Measurements from ENCODE around the gene PVR.

PVR gene, protein sequence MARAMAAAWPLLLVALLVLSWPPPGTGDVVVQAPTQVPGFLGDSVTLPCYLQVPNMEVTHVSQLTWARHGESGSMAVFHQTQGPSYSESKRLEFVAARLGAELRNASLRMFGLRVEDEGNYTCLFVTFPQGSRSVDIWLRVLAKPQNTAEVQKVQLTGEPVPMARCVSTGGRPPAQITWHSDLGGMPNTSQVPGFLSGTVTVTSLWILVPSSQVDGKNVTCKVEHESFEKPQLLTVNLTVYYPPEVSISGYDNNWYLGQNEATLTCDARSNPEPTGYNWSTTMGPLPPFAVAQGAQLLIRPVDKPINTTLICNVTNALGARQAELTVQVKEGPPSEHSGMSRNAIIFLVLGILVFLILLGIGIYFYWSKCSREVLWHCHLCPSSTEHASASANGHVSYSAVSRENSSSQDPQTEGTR

GRCh38 chr19:44643605-44644401 is at the start of gene PVR:
Gene PVR (plus strand): TSS chr19:44643910. CDS start chr19:44644097, 187 bp downstream.
- Histone ChIP-seq H3K4me3 (ENCODE audit: low read depth in 1 of 2, low read length in 1 of 2) (peak within 1 kb of the TSS; percentile 69 to 80), H3K36me3 (peaks cover 9% of the 10 kb centered on the region), H3K27ac (peak within 1 kb of the TSS; percentile 51), H3K9me3 (no peaks in the 10 kb centered on the region), H3K27me3 (no peaks in the 10 kb centered on the region), H3K4me1 (ENCODE audit: control insufficient read depth in 1 of 2, insufficient read depth in 1 of 2, low read depth in 1 of 2, low read length in 1 of 2) (peaks cover 10 to 11% of the 10 kb centered on the region in 2 experiments)
- TF ChIP-seq, protein P1, sequence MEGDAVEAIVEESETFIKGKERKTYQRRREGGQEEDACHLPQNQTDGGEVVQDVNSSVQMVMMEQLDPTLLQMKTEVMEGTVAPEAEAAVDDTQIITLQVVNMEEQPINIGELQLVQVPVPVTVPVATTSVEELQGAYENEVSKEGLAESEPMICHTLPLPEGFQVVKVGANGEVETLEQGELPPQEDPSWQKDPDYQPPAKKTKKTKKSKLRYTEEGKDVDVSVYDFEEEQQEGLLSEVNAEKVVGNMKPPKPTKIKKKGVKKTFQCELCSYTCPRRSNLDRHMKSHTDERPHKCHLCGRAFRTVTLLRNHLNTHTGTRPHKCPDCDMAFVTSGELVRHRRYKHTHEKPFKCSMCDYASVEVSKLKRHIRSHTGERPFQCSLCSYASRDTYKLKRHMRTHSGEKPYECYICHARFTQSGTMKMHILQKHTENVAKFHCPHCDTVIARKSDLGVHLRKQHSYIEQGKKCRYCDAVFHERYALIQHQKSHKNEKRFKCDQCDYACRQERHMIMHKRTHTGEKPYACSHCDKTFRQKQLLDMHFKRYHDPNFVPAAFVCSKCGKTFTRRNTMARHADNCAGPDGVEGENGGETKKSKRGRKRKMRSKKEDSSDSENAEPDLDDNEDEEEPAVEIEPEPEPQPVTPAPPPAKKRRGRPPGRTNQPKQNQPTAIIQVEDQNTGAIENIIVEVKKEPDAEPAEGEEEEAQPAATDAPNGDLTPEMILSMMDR (IDR thresholded peaks at IDR 0.05), result no peak

DNA sequence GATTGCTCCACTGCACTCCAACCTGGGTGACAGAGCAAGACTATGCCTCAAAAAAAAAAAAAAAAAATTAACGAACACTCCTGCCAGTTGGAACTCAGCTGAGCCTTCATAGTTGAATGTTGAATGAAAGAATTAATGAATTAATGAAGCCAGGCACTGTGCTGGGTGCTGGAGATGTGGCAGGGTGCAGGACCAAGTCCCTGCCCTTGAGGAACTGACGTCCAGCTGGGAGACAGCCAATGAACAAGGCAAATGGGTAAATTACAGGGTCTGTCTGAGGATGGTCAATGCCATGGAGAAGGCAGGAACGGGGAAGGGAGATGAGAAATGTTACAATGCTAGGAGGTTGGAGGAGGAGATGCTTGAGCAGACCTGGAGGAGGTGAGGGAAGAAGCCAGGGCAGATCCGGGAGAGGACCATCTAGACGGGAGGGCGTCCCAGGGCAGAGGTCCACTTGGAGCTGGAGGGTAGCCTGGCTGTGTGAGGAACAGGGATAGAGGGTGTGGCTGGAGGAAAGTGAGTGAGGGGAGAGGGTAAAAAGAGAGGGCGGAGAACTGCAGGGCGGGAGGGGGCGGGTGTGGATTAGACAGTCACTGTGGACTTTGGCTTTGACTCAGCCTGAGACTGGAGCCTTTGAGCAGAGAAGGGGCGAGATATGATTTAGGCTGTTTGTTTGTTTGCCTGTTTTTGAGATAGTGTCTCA is 47.1 kb upstream of the PVR start:
- no peaks in the 10 kb centered on the region for H3K9me3 ChIP-seq
- peaks cover 3 to 4% of the 10 kb centered on the region in 2 experiments for H3K4me1 ChIP-seq (ENCODE audit: control insufficient read depth in 1 of 2, insufficient read depth in 1 of 2, low read depth in 1 of 2, low read length in 1 of 2)
- TF ChIP-seq, protein P1 (IDR thresholded peaks at IDR 0.05), result no peak
- H3K36me3 ChIP-seq, result no peaks in the 10 kb centered on the region
- H3K27ac ChIP-seq, result no peak overlapping the region
- no peak overlapping the region for H3K4me3 ChIP-seq (ENCODE audit: low read depth in 1 of 2, low read length in 1 of 2)
- H3K27me3 ChIP-seq, result peaks cover 20% of the 10 kb centered on the region

GRCh38 chr19:44597131-44597491 is 46.6 kb upstream of the PVR start:
- TF ChIP-seq, protein P1 (IDR thresholded peaks at IDR 0.05), result no peak
- Histone ChIP-seq H3K4me1 (ENCODE audit: control insufficient read depth in 1 of 2, insufficient read depth in 1 of 2, low read depth in 1 of 2, low read length in 1 of 2) (peaks cover 3 to 4% of the 10 kb centered on the region in 2 experiments), H3K27ac (no peak overlapping the region), H3K4me3 (ENCODE audit: low read depth in 1 of 2, low read length in 1 of 2) (no peak overlapping the region), H3K27me3 (peaks cover 23% of the 10 kb centered on the region), H3K36me3 (no peaks in the 10 kb centered on the region), H3K9me3 (no peaks in the 10 kb centered on the region)

DNA sequence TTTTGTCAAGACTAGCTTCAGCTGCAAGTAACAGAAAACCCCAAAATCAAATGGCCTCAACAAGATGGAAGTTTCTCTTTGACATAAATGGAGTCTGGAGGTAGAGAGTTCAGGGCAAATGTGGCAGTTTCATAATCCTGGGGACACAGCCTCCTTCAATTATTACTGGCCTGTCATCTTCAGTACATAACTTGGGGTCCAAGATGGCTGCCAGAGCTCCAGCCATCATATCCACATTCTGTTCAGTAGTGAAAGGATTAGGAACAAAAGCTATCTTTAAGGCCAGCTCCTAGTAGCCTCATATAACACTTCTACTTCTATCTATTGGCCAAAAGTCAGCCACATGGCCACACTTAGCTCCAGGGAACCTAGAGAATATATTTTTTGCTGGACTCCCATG is 45.4 kb upstream of the PVR start:
- Histone ChIP-seq H3K36me3 (no peaks in the 10 kb centered on the region), H3K27me3 (peaks cover 23% of the 10 kb centered on the region), H3K27ac (no peak overlapping the region), H3K9me3 (no peaks in the 10 kb centered on the region), H3K4me3 (ENCODE audit: low read depth in 1 of 2, low read length in 1 of 2) (no peak overlapping the region), H3K4me1 (ENCODE audit: control insufficient read depth in 1 of 2, insufficient read depth in 1 of 2, low read depth in 1 of 2, low read length in 1 of 2) (peaks cover 0 to 5% of the 10 kb centered on the region in 2 experiments)
- TF ChIP-seq, protein P1 (IDR thresholded peaks at IDR 0.05), result no peak

DNA sequence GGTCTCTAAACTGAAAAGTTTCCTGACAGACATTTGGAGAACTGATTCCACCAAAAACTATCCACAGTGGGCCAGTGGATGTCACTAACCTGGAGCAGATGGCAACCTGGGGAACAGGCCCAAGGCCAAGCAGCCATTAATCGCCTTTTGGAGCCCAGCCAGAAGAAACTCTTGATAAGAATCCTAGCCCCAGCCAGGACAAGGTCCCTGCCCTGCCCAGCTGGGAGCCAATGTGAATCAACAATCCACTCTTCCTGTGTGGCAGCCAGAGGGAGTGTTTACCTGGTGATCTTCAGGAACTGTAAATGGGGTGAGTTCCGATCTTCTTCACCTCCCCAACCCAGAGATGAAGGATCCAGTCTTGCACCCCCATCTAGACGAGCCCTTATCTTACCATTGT is 44.8 kb upstream of the PVR start:
- H3K36me3 ChIP-seq, result no peaks in the 10 kb centered on the region
- no peak overlapping the region for H3K4me3 ChIP-seq (ENCODE audit: low read depth in 1 of 2, low read length in 1 of 2)
- H3K4me1 ChIP-seq (ENCODE audit: control insufficient read depth in 1 of 2, insufficient read depth in 1 of 2, low read depth in 1 of 2, low read length in 1 of 2), result peaks cover 0 to 10% of the 10 kb centered on the region in 2 experiments
- no peaks in the 10 kb centered on the region for H3K9me3 ChIP-seq
- TF ChIP-seq, protein P1 (IDR thresholded peaks at IDR 0.05), result no peak
- H3K27ac ChIP-seq, result no peak overlapping the region
- H3K27me3 ChIP-seq, result peaks cover 23% of the 10 kb centered on the region
